CD4-positive, alpha-beta T cell treated with Interleukin-15 for 1 hour (primary cell): ENCODE data around the gene KAZN.

Experiments used
- DNase-seq: peaks from one replicate; pipeline ENCODE4 v3.0.0-alpha.2; 2020

The KAZN gene

GRCh38 chr1:14723401-14723800, 124.9 kb downstream of the KAZN start:
- DNase-seq, result no peak

GRCh38 chr1:14724246-14724645, 125.8 kb downstream of the KAZN start:
- no peak for DNase-seq

GRCh38 chr1:14724678-14725077, 126.2 kb downstream of the KAZN start:
- no peak for DNase-seq

- no peak for DNase-seq
Observed at GRCh38 chr1:14725238-14725637, 126.8 kb downstream of the KAZN start.

- DNase-seq, result no peak
Observed at GRCh38 chr1:14725695-14726094, 127.2 kb downstream of the KAZN start.

GRCh38 chr1:14726606-14727005, 128.1 kb downstream of the KAZN start:
- DNase-seq, result no peak

GRCh38 chr1:14728516-14728915, 130.0 kb downstream of the KAZN start:
- no peak for DNase-seq

GRCh38 chr1:14732728-14733047, 134.2 kb downstream of the KAZN start:
- DNase-seq, result no peak

GRCh38 chr1:14733048-14733778, 134.7 kb downstream of the KAZN start:
- no peak for DNase-seq

GRCh38 chr1:14733779-14734140, 135.3 kb downstream of the KAZN start:
- DNase-seq, result no peak

- DNase-seq, result no peak
Observed at GRCh38 chr1:14735841-14736240, 137.4 kb downstream of the KAZN start.

- no peak for DNase-seq
Observed at GRCh38 chr1:14737561-14738094, 139.1 kb downstream of the KAZN start.

GRCh38 chr1:14738235-14738634, 139.8 kb downstream of the KAZN start:
- DNase-seq, result no peak

- DNase-seq, result no peak
Observed at GRCh38 chr1:14738647-14739046, 140.2 kb downstream of the KAZN start.

GRCh38 chr1:14739082-14739832, 140.8 kb downstream of the KAZN start:
- DNase-seq, result no peak

GRCh38 chr1:14740016-14740415, 141.5 kb downstream of the KAZN start:
- DNase-seq, result no peak

GRCh38 chr1:14741082-14741481, 142.6 kb downstream of the KAZN start:
- DNase-seq, result no peak

- no peak for DNase-seq
Observed at GRCh38 chr1:14741532-14741931, 143.0 kb downstream of the KAZN start.

- no peak for DNase-seq
Observed at GRCh38 chr1:14742181-14742980, 143.9 kb downstream of the KAZN start.

- DNase-seq, result no peak
Observed at GRCh38 chr1:14743368-14743767, 144.9 kb downstream of the KAZN start.

- DNase-seq, result no peak
Observed at GRCh38 chr1:14745001-14745720, 146.7 kb downstream of the KAZN start.

GRCh38 chr1:14745789-14746188, 147.3 kb downstream of the KAZN start:
- DNase-seq, result no peak

GRCh38 chr1:14746393-14746792, 147.9 kb downstream of the KAZN start:
- DNase-seq, result no peak
